Pancreas (tissue), 10 donors: ENCODE results near the gene IL31RA. TPM values are rescaled to one million over a fixed set of nuclear protein-coding genes. Genes with fewer than 3 reads are reported as not detected.

Source experiments
- ATAC-seq, 4 donors: fragments of 200-7000 bp; cut with Tn5 transposase; one replicate each; pipeline versions ENCODE4 v1.8.0 to v1.9.1; 2020; ENCODE audit warnings: mild to moderate bottlenecking in 4 of 4, moderate library complexity in 4 of 4
- DNase-seq, 6 donors: peaks; one replicate each; pipeline ENCODE4 v3.0.0-alpha.2; 2020
- FAIRE-seq: peaks from 2 replicates; lab custom pipeline; 2012; peaks lifted over from hg19 to GRCh38; lab: Jason Lieb, UNC
- H3K27ac ChIP-seq, 4 donors: fragments of 200-600 bp; sonication (generic); 1 replicate in 3 of 4; 2 replicates in 1 of 4; pipeline versions ENCODE4 v1.5.0 to v1.8.0; 2020
- H3K27me3 ChIP-seq, 4 donors: fragments of 200-600 bp; one replicate each; pipeline ENCODE4 v1.8.0; 2021
- H3K36me3 ChIP-seq, 3 donors: fragments of 200-600 bp; sonication (generic) in 1 of 3; one replicate each; pipeline versions ENCODE4 v1.5.0 to v1.8.0; 2020 to 2021
- H3K4me1 ChIP-seq, 3 donors: fragments of 200-600 bp; one replicate each; pipeline ENCODE4 v1.8.0; 2021
- H3K4me3 ChIP-seq, 4 donors: fragments of 200-600 bp; sonication (generic) in 2 of 4; one replicate each; pipeline versions ENCODE4 v1.5.0 to v1.8.0; 2020 to 2021
- H3K9me3 ChIP-seq, 4 donors: fragments of 200-600 bp; one replicate each; pipeline ENCODE4 v1.8.0; 2021
- CTCF ChIP-seq, 4 donors: fragments of 200-600 bp; sonication (generic) in 3 of 4; IDR thresholded peaks; one replicate each; pipeline versions ENCODE4 v1.5.0 to v1.8.0; 2021; ENCODE audit warnings: antibody characterized with exemption in 4 of 4
- WGBS, 2 donors: extraction: QIAGEN DNeasy Blood & Tissue Kit; methylation state at CpG; one replicate each; pipeline ENCODE4 v1.1.7; 2013; 5-methylcytosine and 5-hydroxymethylcytosine counted together
- intact Hi-C, 3 donors: fragments of 100-400 bp; cut with DNase I; formaldehyde crosslinking; loops; one replicate each; pipeline versions ENCODE4 v1.11.1 to v1.14.2; 2022
- polyA plus RNA-seq, 2 donors: library from polyadenylated mRNA; stranded (reverse); fragments of 200-250 nt; gene quantifications; one replicate each; pipeline ENCODE4 v1.2.3, GENCODE V29; 2013
- total RNA-seq, 6 donors: library from RNA; stranded (reverse); fragmentation: NEBNext Ultra II Directional in 4 of 6; extraction: Animal tissue kit (Norgen Biotek cat#: 25700) in 4 of 6; gene quantifications; one replicate each; pipeline versions ENCODE4 v1.2.1 to v1.2.4, GENCODE V29; 2021 to 2023
- donor health status: healthy with polysubstance abuse.
- donor health status: DM: no; HTN: no; CAD: no; lungs with moderate emphysema.
- donor health status: DM: no; HTN: no; CAD: no.
- donor health status: control.
- donor health status: control.
- donor health status: Bipolar disorder and iron deficiency.
- donor health status: DM: yes; HTN: yes; CAD: no.
- donor health status: DM: no; HTN: no; CAD: no.
- donor health status: DM: no; HTN: no; CAD: no.
- donor health status: DM: yes; HTN: yes; CAD: no.

Gene IL31RA
- total and polyA plus RNA-seq, 8 donors, result 0.07 to 0.44 (median 0.24) TPM

- Histone ChIP-seq H3K4me3 (no peak overlapping the region), H3K27ac (no peak overlapping the region), H3K4me1 (no peaks in the 10 kb centered on the region), H3K27me3 (no peaks in the 10 kb centered on the region), H3K36me3 (no peaks in the 10 kb centered on the region), H3K9me3 (no peaks in the 10 kb centered on the region)
- intact Hi-C loops, result no loop called here
- 57 to 59% methylated on average over 10 of the region's 10 CpGs for WGBS, 2 donors
- ATAC-seq, result no peak
- TF ChIP-seq CTCF (IDR thresholded peaks at IDR 0.05), result no peak
- DNase-seq, result no peak
- no peak for FAIRE-seq
Observed at GRCh38 chr5:55916986-55917385, 65.8 kb downstream of the IL31RA start.

- ATAC-seq, result no peak
- intact Hi-C loops, result no loop called here
- WGBS, 2 donors, result 92 to 93% methylated on average over 5 of the region's 5 CpGs
Observed at GRCh38 chr5:55917402-55918086, 66.4 kb downstream of the IL31RA start.

GRCh38 chr5:55918087-55919035, 67.2 kb downstream of the IL31RA start:
- FAIRE-seq (no peak), DNase-seq (no peak), ATAC-seq (no peak)
- WGBS, 2 donors, result 90% methylated on average over 17 of the region's 17 CpGs
- Histone ChIP-seq H3K4me3 (no peak overlapping the region), H3K36me3 (no peaks in the 10 kb centered on the region), H3K9me3 (no peaks in the 10 kb centered on the region), H3K4me1 (no peaks in the 10 kb centered on the region), H3K27me3 (no peaks in the 10 kb centered on the region), H3K27ac (no peak overlapping the region)
- TF ChIP-seq CTCF (IDR thresholded peaks at IDR 0.05), result no peak
- intact Hi-C loops, result no loop called here

More at GRCh38 chr5:55917402-55918086, 66.4 kb downstream of the IL31RA start:
- no peaks in the 10 kb centered on the region for H3K36me3 ChIP-seq
- H3K4me3 ChIP-seq, result no peak overlapping the region
- no peaks in the 10 kb centered on the region for H3K27me3 ChIP-seq
- H3K9me3 ChIP-seq, result no peaks in the 10 kb centered on the region
- DNase-seq (no peak), FAIRE-seq (no peak)
- H3K27ac ChIP-seq, result no peak overlapping the region
- TF ChIP-seq CTCF (IDR thresholded peaks at IDR 0.05), result no peak
- no peaks in the 10 kb centered on the region for H3K4me1 ChIP-seq

GRCh38 chr5:55919625-55920024, 68.5 kb downstream of the IL31RA start:
- H3K27ac ChIP-seq, result no peak overlapping the region
- no peaks in the 10 kb centered on the region for H3K9me3 ChIP-seq
- ATAC-seq, result no peak
- FAIRE-seq, result no peak
- H3K27me3 ChIP-seq, result no peaks in the 10 kb centered on the region
- no peak for DNase-seq
- 86 to 87% methylated on average over 3 of the region's 3 CpGs for WGBS, 2 donors
- H3K4me3 ChIP-seq, result no peak overlapping the region
- no peaks in the 10 kb centered on the region for H3K36me3 ChIP-seq
- intact Hi-C loops, result no loop called here
- no peak for TF ChIP-seq CTCF (IDR thresholded peaks at IDR 0.05)
- H3K4me1 ChIP-seq, result no peaks in the 10 kb centered on the region
